Activated CD4-positive, CD25-positive, alpha-beta regulatory T cell treated with anti-CD3 and anti-CD28 coated beads, Interleukin-2, amount 50 U/mL, for 16 hours (primary cell): ENCODE measurements around the gene DNTT.

Experiments used
- DNase-seq: peaks from one replicate; pipeline ENCODE4 v3.0.0-alpha.2; 2020; ENCODE audit warnings: low read depth, low spot score

Gene DNTT

GRCh38 chr10:96342402-96342801 is 38.2 kb downstream of the DNTT start:
- DNase-seq: no peak

GRCh38 chr10:96344178-96344577 is 39.9 kb downstream of the DNTT start:
- no peak for DNase-seq

- no peak for DNase-seq
These were observed 41.0 kb downstream of the DNTT start for GRCh38 chr10:96345222-96345621.

GRCh38 chr10:96346295-96346694 is 42.1 kb downstream of the DNTT start:
- DNase-seq: no peak

- no peak for DNase-seq
These were observed 47.8 kb downstream of the DNTT start for GRCh38 chr10:96352027-96352426.

GRCh38 chr10:96352582-96352981 is 48.3 kb downstream of the DNTT start:
- DNase-seq: no peak

- DNase-seq: no peak
These were observed 52.9 kb downstream of the DNTT start for GRCh38 chr10:96357038-96357620.

- DNase-seq: no peak
These were observed 54.8 kb downstream of the DNTT start, which contains the start of gene OPALIN for GRCh38 chr10:96358851-96359540. Gene OPALIN, minus strand, starts transcription at chr10:96359002. Its CDS starts 106 bp downstream, at chr10:96358896.

- DNase-seq: no peak
These were observed 55.4 kb downstream of the DNTT start for GRCh38 chr10:96359616-96360015.

GRCh38 chr10:96360331-96360730 is 56.1 kb downstream of the DNTT start:
- no peak for DNase-seq

GRCh38 chr10:96360766-96361165 is 56.5 kb downstream of the DNTT start:
- DNase-seq: no peak

- DNase-seq: no peak
These were observed 61.3 kb downstream of the DNTT start for GRCh38 chr10:96365571-96365970.

- no peak for DNase-seq
These were observed 62.3 kb downstream of the DNTT start for GRCh38 chr10:96366508-96366907.

- no peak for DNase-seq
These were observed 63.2 kb downstream of the DNTT start for GRCh38 chr10:96367470-96367869.

GRCh38 chr10:96368971-96369370 is 64.7 kb downstream of the DNTT start:
- DNase-seq: no peak

- DNase-seq: no peak
These were observed 65.8 kb downstream of the DNTT start for GRCh38 chr10:96369890-96370583.

GRCh38 chr10:96370584-96371157 is 66.4 kb downstream of the DNTT start:
- peak; percentile 21 for DNase-seq

- no peak for DNase-seq
These were observed 67.1 kb downstream of the DNTT start for GRCh38 chr10:96371356-96371755.

- no peak for DNase-seq
These were observed 69.8 kb downstream of the DNTT start for GRCh38 chr10:96374004-96374403.

- DNase-seq: no peak
These were observed 70.4 kb downstream of the DNTT start for GRCh38 chr10:96374639-96374984.

GRCh38 chr10:96374985-96375830 is 71.0 kb downstream of the DNTT start:
- DNase-seq: peak; percentile 32

GRCh38 chr10:96376483-96376882 is 72.2 kb downstream of the DNTT start:
- DNase-seq: no peak
